ENCODE measurements around the gene SETBP1. TPM values are rescaled to one million over a fixed set of nuclear protein-coding genes. Genes with fewer than 3 reads are reported as not detected.

SETBP1 gene
- total and polyA plus RNA-seq, 2 donors from 2014 or later, result 2.7 to 71.7 TPM

GRCh38 chr18:44695503-44695902 is 14.8 kb downstream of the SETBP1 start:
- H3K9me3 ChIP-seq (ENCODE audit: control insufficient read depth in 2 of 3, insufficient read depth in 1 of 3, low read length in 3 of 3), result no peaks in the 10 kb centered on the region
- no peaks in the 10 kb centered on the region for H3K27me3 ChIP-seq (ENCODE audit: control insufficient read depth, insufficient read depth, low read length)
- no peak overlapping the region for H3K9ac ChIP-seq (ENCODE audit: low read length in 3 of 3)
- no peak overlapping the region for H3K4me3 ChIP-seq (ENCODE audit: low read length in 3 of 3)
- H3K4me1 ChIP-seq (ENCODE audit: control insufficient read depth in 2 of 3, insufficient read depth in 2 of 3, low read depth in 1 of 3, low read length in 3 of 3), result peaks cover 8 to 49% (median 34%) of the 10 kb centered on the region in 3 donors
- intact Hi-C loops (cut with DNase I), result no loop called here
- no peak overlapping the region for H3K27ac ChIP-seq (ENCODE audit: low read depth in 2 of 2, low read length in 2 of 2)
- DNase-seq, result no peak
- FAIRE-seq, result no peak
- TF ChIP-seq CTCF (IDR thresholded peaks at IDR 0.05; ENCODE audit: borderline replicate concordance, extremely low read depth, insufficient read depth), result no peak
- H3K36me3 ChIP-seq (ENCODE audit: control insufficient read depth in 2 of 3, insufficient read depth in 3 of 3, low read length in 3 of 3), result no peaks in the 10 kb centered on the region

GRCh38 chr18:44696892-44697291 is 16.2 kb downstream of the SETBP1 start:
- peak overlapping the region in 2 of 3 donors; percentile 46 to 70 for H3K4me3 ChIP-seq (ENCODE audit: low read length in 3 of 3)
- H3K4me1 ChIP-seq (ENCODE audit: control insufficient read depth in 2 of 3, insufficient read depth in 2 of 3, low read depth in 1 of 3, low read length in 3 of 3), result peaks cover 8 to 48% (median 36%) of the 10 kb centered on the region in 3 donors
- intact Hi-C loops (cut with DNase I), result no loop called here
- no peak for DNase-seq
- TF ChIP-seq CTCF (IDR thresholded peaks at IDR 0.05; ENCODE audit: borderline replicate concordance, extremely low read depth, insufficient read depth), result no peak
- H3K36me3 ChIP-seq (ENCODE audit: control insufficient read depth in 2 of 3, insufficient read depth in 3 of 3, low read length in 3 of 3), result no peaks in the 10 kb centered on the region
- no peaks in the 10 kb centered on the region for H3K9me3 ChIP-seq (ENCODE audit: control insufficient read depth in 2 of 3, insufficient read depth in 1 of 3, low read length in 3 of 3)
- no peak for FAIRE-seq
- peak overlapping the region in 1 of 3 donors; percentile 37 for H3K9ac ChIP-seq (ENCODE audit: low read length in 3 of 3)
- no peaks in the 10 kb centered on the region for H3K27me3 ChIP-seq (ENCODE audit: control insufficient read depth, insufficient read depth, low read length)
- H3K27ac ChIP-seq (ENCODE audit: low read depth in 2 of 2, low read length in 2 of 2), result peak overlapping the region; percentile 20 to 62

GRCh38 chr18:44697315-44697714 is 16.6 kb downstream of the SETBP1 start:
- TF ChIP-seq CTCF (IDR thresholded peaks at IDR 0.05; ENCODE audit: borderline replicate concordance, extremely low read depth, insufficient read depth), result no peak
- Histone ChIP-seq H3K4me3 (ENCODE audit: low read length in 3 of 3) (peak overlapping the region in 2 of 3 donors; percentile 46 to 70), H3K9me3 (ENCODE audit: control insufficient read depth in 2 of 3, insufficient read depth in 1 of 3, low read length in 3 of 3) (no peaks in the 10 kb centered on the region), H3K27ac (ENCODE audit: low read depth in 2 of 2, low read length in 2 of 2) (peak overlapping the region; percentile 20 to 62), H3K36me3 (ENCODE audit: control insufficient read depth in 2 of 3, insufficient read depth in 3 of 3, low read length in 3 of 3) (peaks cover 0 to 2% (median 0%) of the 10 kb centered on the region in 3 donors), H3K27me3 (ENCODE audit: control insufficient read depth, insufficient read depth, low read length) (no peaks in the 10 kb centered on the region), H3K4me1 (ENCODE audit: control insufficient read depth in 2 of 3, insufficient read depth in 2 of 3, low read depth in 1 of 3, low read length in 3 of 3) (peaks cover 8 to 43% (median 34%) of the 10 kb centered on the region in 3 donors), H3K9ac (ENCODE audit: low read length in 3 of 3) (peak overlapping the region in 1 of 3 donors; percentile 37)
- FAIRE-seq (no peak), DNase-seq (no peak)
- intact Hi-C loops (cut with DNase I), result no loop called here

- H3K9me3 ChIP-seq (ENCODE audit: control insufficient read depth in 2 of 3, insufficient read depth in 1 of 3, low read length in 3 of 3), result no peaks in the 10 kb centered on the region
- H3K4me3 ChIP-seq (ENCODE audit: low read length in 3 of 3), result peak overlapping the region in 2 of 3 donors; percentile 46 to 70
- H3K9ac ChIP-seq (ENCODE audit: low read length in 3 of 3), result no peak overlapping the region
- DNase-seq, result no peak
- no peaks in the 10 kb centered on the region for H3K27me3 ChIP-seq (ENCODE audit: control insufficient read depth, insufficient read depth, low read length)
- intact Hi-C loops (cut with DNase I), result no loop called here
- TF ChIP-seq CTCF (IDR thresholded peaks at IDR 0.05; ENCODE audit: borderline replicate concordance, extremely low read depth, insufficient read depth), result no peak
- peaks cover 8 to 37% (median 34%) of the 10 kb centered on the region in 3 donors for H3K4me1 ChIP-seq (ENCODE audit: control insufficient read depth in 2 of 3, insufficient read depth in 2 of 3, low read depth in 1 of 3, low read length in 3 of 3)
- H3K27ac ChIP-seq (ENCODE audit: low read depth in 2 of 2, low read length in 2 of 2), result peak overlapping the region in 1 of 2 donors; percentile 78
- FAIRE-seq, result peak; percentile 79
- H3K36me3 ChIP-seq (ENCODE audit: control insufficient read depth in 2 of 3, insufficient read depth in 3 of 3, low read length in 3 of 3), result peaks cover 0 to 4% (median 0%) of the 10 kb centered on the region in 3 donors
Measured at GRCh38 chr18:44698518-44698917, 17.8 kb downstream of the SETBP1 start.

Measured in kidney (tissue), 14 donors.